Measurements from ENCODE around the gene RP2.

Gene RP2

DNA sequence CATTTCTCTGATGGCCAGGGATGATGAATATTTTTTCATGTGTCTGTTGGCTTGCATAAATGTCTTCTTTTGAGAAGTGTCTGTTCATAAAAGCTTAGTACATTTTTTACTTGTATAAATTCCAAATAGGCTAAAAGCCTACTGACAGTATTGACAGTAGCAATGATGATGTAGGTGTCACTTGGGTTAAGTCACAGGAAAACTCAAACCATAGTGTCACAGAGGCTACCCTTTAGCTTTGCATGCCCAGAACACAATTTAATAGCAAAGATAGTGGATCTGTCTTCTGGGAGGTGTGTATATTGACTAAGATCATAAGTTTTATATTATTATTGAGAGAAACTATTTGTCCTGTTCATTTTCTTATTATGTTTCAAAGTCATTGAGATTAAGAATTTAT is 8.1 kb downstream of the RP2 start:
- DNase-seq = no peak

- DNase-seq = no peak
These were observed 13.1 kb downstream of the RP2 start for GRCh38 chrX:46849933-46850332.

DNA sequence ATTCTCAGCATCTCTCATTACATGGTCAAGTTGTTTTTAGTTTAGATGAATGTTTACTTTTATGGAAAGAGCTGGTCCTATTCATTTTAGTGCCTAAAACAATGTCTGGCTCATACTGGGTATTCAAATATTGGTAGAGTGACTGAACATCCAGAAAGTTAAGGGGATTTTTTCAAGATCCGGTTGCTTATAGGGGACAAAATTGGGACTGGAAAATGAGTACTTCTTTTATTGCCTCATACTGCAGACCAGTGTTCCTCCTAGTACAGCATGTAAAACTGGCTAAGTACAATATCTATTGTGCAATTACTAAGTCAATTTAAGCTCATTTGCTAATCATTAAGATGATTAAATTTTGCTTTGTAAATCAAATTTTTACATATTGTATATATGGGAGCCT is 13.9 kb downstream of the RP2 start:
- DNase-seq = no peak

- no peak for DNase-seq
These were observed 19.6 kb downstream of the RP2 start for GRCh38 chrX:46856483-46856882.

DNA sequence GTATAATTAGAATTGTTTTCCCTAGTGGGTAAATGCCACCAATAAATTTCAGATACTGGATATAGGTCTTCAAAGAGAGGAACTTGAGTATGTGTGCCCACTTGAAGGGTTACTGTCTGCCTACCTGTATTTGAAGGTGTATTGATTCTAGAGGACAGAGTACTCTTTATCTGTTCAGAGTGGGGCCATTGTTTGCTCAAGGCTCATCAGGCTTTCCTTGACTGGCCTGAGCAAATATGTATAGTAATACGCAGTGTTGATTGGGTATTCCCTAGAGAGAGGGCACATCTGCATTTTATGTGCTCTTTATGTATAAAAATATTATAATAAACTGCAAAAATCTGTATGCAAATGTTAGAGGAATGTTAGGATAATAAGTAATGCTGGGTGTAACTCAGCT is 23.7 kb downstream of the RP2 start:
- no peak for DNase-seq

- no peak for DNase-seq
These were observed 26.2 kb downstream of the RP2 start for GRCh38 chrX:46863072-46863471.

- no peak for DNase-seq
These were observed 27.8 kb downstream of the RP2 start for GRCh38 chrX:46864606-46865005.

GRCh38 chrX:46865281-46865680 is 28.4 kb downstream of the RP2 start:
- DNase-seq = no peak

DNA sequence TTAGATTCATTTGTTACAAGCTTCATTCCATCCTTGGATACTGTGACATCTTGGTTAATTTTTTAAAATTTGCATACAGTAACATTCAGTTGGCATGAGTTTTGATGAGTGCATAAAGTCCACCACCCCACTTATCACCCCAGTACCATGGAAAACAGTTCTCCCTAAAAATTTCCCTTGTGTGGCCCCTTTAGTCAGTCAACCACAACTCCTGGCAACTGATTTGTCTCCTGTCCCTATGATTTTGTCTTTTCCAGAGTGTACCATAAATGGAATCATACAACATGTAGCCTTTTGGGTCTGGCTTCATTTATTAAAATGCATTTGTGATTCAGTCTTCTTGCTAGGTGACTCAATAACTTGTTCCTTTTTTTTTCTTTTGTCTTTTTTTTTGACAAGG is 29.9 kb downstream of the RP2 start:
- DNase-seq = no peak

DNA sequence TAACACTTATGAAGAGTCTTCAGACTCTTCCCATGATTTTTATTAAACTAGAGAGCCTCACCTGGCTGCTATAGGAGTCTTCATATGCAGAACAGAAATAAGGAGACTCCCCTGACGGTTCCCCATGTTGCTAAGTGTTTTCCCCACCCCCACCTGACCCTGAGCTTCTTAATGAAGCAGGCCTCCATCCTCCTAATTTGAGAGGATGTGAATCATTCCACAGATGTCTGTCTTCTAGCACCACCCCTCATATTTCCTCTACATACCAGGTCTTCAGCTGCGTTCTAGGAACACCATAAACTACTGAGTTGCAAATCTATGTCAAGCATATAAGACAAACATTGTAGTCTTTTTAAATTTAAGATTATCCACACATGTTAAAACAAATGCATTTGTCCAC is 36.9 kb downstream of the RP2 start:
- no peak for DNase-seq

DNA sequence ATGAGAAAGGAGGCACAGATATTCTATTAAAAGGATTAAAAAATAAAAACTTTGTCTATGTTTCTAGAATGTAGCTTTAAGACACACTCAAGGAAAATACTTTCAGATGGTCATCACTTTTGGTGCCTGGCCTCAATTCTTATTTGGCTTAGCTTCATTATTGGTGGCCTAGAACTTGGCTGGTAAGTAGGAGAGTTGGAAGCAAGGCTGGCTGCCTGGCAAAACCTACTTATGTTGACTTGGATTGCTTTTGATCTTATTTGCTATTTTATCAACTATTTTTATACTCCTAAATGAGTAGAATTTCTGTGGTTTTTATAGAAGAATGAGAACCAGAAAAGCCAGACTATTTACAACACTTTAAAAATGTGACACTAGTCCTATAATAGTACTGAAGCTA is 40.1 kb downstream of the RP2 start:
- DNase-seq = no peak

GRCh38 chrX:46882266-46882665 is 45.4 kb downstream of the RP2 start:
- DNase-seq = no peak

GRCh38 chrX:46884799-46885198 is 48.0 kb downstream of the RP2 start:
- DNase-seq = no peak

DNA sequence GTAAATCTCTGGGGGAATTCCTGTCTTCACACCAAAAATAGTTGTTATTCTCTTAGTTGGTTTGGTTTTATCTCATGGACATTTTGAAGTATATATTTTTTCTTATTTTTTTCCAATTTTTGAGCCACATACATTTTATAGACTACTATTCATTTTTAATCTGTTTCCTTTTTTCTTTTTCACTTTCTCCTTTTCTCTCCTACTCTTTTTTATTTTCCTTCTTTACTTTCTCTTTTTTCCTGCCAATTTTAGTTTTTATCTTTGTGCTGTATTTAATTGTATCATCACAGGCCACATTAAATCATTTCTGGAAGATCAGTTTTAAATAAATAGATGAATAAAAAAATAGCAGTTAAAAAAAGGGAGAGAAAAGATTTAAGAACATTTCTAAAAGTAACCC is 61.4 kb downstream of the RP2 start:
- DNase-seq = no peak

- peak; percentile 42 for DNase-seq
These were observed 66.8 kb downstream of the RP2 start for GRCh38 chrX:46903458-46904242.

- no peak for DNase-seq
These were observed 67.8 kb downstream of the RP2 start for GRCh38 chrX:46904626-46905025.

DNA sequence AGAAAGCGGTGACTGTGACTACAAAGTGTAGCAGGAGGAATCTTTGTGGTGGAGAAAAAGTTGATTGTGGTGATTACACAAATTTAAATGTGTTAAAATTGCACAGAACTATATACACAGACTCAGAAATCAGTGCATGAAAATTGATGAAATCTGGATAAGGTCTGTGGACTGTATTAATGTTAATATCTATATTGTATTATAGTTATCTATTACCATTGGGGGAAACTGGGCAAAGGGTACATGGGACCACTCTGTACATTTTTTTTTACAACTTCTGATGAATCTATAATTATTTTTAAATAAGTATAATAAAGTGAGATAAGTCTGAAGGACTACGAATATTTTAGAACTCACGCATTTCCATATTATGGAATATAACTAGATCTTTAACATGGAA is 73.6 kb downstream of the RP2 start:
- DNase-seq = no peak

DNA sequence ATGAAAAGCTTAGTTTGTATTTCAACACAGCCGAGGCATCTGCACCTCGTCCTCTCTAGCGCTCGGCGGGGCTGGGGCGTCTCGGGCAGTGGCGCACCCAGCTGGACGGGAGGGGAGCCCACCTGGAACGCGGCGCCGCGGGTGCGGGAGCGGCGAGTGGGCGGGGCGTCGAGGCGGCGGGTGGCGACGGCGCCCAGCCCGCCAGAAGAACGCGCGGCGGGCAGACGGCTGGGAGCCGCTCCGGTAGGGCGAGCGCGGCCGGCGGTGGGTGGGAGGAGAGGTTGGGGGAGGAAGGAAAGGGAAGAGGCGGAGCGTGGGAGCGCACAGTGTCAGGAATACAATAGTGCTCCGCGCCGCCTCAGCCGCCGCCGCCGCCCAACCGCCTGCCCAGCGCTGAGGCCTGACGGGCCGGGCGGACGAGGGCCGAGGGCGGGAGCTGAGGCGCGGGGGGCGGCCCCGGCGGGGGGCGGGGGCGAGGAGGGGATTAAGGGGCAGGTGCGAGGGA is 75.3 kb downstream of the RP2 start, which contains the start of gene JADE3:
TSS of gene JADE3 (plus strand) at position 324 of the 505 bp plus-strand sequence. CDS start 72,474 bp downstream, outside the sequence.
- DNase-seq = peak; percentile 31

DNA sequence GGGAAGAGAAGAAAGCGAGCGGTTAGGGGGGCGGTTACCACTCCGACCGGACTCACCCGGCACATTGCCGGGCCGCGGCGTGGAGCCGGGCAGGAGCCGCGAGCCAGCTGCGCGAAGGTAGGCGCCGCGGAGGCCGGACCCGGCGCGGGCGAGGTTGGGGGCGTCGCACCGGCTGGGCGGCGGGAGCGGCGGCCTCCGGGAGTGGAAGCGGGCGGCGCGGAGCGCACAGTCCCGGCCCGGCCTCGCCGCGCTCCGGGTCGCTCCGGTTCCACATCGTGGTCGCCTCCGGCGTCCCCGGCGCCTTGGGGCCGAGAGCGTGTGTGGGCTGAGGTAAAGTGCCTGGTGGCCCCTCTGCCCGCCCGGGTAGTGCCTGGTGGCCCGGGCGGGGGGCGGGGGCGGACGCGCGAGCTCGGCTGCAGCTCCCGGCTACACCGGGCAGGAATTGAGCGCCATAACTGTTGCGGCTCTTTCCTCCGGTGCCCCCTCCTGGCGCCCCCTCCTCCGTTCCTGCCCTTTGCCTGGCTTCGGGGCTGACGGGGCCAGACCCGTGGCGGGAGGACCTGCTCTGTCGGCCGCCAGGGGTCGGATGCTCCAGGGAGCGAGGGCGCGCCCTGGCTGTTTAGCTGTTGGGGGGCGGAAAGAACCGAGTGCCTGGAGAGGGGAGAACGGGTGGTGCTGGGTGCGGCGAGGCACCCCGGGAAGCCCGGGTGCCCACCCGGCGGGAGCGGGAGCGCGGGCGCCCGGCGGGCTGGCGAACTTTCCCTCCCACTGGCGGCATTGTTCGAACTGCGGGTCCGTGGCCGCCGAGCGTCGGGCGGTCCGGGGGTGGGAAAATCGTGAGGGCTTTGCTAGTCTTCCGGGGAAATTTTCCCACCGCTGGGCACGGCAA is 76.0 kb downstream of the RP2 start:
- peak; percentile 24 for DNase-seq

DNA sequence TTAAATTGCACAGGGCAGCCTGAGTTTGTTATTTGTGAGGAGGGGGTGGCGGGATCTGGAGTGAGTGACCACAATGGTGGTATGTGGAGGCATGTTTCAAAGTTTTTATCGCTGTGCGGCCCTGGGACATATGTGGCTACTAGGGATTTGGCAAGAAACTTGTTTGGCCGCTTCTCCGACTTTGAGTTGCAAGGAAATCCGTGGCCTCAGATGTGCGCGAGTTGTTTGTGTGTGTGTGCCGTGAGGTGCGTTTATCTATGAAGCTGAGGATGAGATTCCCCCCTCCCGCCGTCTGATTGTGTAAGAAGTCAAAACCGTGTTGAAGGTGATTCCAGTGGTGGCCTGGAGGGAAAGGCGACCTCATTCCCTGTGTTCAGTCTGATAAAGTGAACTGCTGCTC is 76.8 kb downstream of the RP2 start:
- no peak for DNase-seq

- no peak for DNase-seq
These were observed 79.4 kb downstream of the RP2 start for GRCh38 chrX:46916273-46916672.

- no peak for DNase-seq
These were observed 80.8 kb downstream of the RP2 start for GRCh38 chrX:46917622-46918021.

DNA sequence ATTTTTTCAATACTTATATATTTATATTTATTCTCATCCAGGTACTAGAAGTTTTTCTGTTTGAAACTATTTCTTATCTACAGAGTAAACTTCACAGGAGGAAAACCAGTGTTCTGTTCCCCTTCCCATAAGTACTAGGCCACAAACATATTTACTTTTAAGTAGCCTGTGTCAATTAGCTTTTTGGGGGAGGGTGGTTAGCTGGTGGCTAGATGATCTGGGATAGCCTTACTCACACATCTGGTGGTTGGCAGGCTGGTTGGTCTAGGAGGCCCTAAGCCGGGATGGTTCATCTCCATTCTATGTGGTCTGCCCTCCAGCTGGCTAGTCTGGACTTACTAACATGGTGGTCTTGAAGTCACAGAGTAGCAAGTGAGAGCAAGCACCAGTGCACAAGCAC is 81.6 kb downstream of the RP2 start:
- no peak for DNase-seq

DNA sequence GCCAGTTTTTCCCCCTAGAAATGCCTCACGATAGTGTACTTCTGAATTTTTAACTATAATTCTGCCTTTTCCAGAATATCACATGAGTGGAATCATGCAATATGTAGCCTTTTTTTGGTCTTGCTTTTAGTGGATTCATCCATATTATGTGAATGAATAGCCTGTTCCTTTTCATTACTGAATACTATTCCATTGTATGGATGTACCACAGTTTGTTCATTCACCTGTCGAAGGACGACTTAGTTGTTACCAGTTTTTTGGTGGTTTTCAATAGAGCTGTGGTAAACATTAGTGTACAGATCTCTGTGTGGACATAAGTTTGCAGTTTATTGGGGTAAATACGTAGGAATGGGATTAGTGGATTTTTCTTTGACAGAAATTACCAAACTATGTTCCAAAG is 83.4 kb downstream of the RP2 start:
- DNase-seq = no peak
